Prostate gland (tissue), 2 donors: ENCODE measurements around the gene JADE3. TPM values are rescaled to one million over a fixed set of nuclear protein-coding genes. Genes with fewer than 3 reads are reported as not detected.

Source experiments
- DNase-seq: peaks from one replicate; pipeline ENCODE4 v3.0.0-alpha.2; 2019; ENCODE audit warnings: low spot score
- H3K27ac ChIP-seq, 2 donors: fragments of 200-600 bp; sonication (generic); 2 replicates each; pipeline ENCODE4 v1.5.1; 2017 to 2019
- H3K27me3 ChIP-seq: fragments of 200-600 bp; sonication (generic); replicated peaks from 2 replicates; pipeline ENCODE4 v1.5.1; 2019; ENCODE audit not compliant: insufficient read depth
- H3K36me3 ChIP-seq, 2 donors: fragments of 200-600 bp; sonication (generic); 1 replicate in 1 of 2; 2 replicates in 1 of 2; pipeline versions ENCODE4 v1.5.1 to v1.8.1; 2017 to 2019
- H3K4me1 ChIP-seq: fragments of 200-600 bp; sonication (generic); replicated peaks from 2 replicates; pipeline ENCODE4 v1.5.1; 2019
- H3K4me3 ChIP-seq, 2 donors: fragments of 200-600 bp; sonication (generic); 2 replicates each; pipeline ENCODE4 v1.5.1; 2017 to 2019
- H3K9me3 ChIP-seq: fragments of 200-600 bp; sonication (generic); 2 replicates; pipeline ENCODE4 v1.5.1; 2017
- POLR2A ChIP-seq: fragments of 450-650 bp; IDR thresholded peaks from one replicate; pipeline ENCODE4 v1.6.1; 2016; ENCODE audit warnings: antibody characterized with exemption, mild to moderate bottlenecking
- POLR2AphosphoS5 ChIP-seq: sonication (generic); formaldehyde crosslinking; IDR thresholded peaks from one replicate; pipeline ENCODE4 v1.6.1; 2017; ENCODE audit warnings: antibody characterized with exemption
- WGBS: methylation state at CpG from one replicate; pipeline ENCODE4 v1.1.5; 2018; 5-methylcytosine and 5-hydroxymethylcytosine counted together
- intact Hi-C: fragments of 100-400 bp; cut with DNase I; formaldehyde crosslinking; loops from one replicate; pipeline ENCODE4 v1.14.2; 2022
- total RNA-seq, 2 donors: library from RNA; depleted of rRNA; stranded (reverse); fragments of >200 nt; gene quantifications; one replicate each; pipeline ENCODE4 v1.1.0, GENCODE V29; 2016
- TF ChIP-seq, protein P1 (sequence below), 4 experiments: fragments of 200-600 bp in 2 of 4; fragments of 450-650 bp in 2 of 4; sonication (generic) in 2 of 4; IDR thresholded peaks; 1 replicate in 3 of 4; 2 replicates in 1 of 4; pipeline ENCODE4 v1.5.1; 2016 to 2019; ENCODE audit warnings: antibody characterized with exemption in 4 of 4, mild to moderate bottlenecking in 2 of 4, moderate library complexity in 2 of 4

The JADE3 gene
- total RNA-seq, 2 donors from 2014 or later, result 6.8 to 17.2 TPM

DNA sequence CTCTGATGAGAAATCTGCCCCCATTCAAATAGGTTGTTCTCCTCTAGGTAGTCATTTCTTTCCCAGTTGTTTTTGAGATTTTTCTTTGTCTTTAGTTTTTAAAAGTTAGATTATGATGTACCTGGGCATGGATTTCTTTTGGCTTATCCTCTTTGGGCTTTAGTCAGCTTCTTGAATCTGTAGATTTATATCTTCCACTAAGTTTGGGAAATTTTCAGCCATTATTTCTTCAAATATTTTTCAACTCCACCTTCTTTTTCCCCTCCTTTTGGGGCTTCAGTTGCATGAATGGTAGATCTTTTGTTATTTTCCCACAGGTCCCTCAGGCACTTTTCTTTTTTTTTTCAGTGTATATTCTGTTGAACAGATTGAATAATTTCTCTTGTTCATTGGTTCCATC, 77.3 kb downstream of the JADE3 start:
- Histone ChIP-seq H3K9me3 (no peaks in the 10 kb centered on the region), H3K4me1 (no peaks in the 10 kb centered on the region), H3K27ac (no peak overlapping the region), H3K27me3 (no peaks in the 10 kb centered on the region), H3K4me3 (no peak overlapping the region), H3K36me3 (no peaks in the 10 kb centered on the region)
- intact Hi-C loops, result no loop called here
- no peak for DNase-seq
- TF ChIP-seq POLR2AphosphoS5, result no peak
- no peak for TF ChIP-seq POLR2A
- TF ChIP-seq, protein P1, sequence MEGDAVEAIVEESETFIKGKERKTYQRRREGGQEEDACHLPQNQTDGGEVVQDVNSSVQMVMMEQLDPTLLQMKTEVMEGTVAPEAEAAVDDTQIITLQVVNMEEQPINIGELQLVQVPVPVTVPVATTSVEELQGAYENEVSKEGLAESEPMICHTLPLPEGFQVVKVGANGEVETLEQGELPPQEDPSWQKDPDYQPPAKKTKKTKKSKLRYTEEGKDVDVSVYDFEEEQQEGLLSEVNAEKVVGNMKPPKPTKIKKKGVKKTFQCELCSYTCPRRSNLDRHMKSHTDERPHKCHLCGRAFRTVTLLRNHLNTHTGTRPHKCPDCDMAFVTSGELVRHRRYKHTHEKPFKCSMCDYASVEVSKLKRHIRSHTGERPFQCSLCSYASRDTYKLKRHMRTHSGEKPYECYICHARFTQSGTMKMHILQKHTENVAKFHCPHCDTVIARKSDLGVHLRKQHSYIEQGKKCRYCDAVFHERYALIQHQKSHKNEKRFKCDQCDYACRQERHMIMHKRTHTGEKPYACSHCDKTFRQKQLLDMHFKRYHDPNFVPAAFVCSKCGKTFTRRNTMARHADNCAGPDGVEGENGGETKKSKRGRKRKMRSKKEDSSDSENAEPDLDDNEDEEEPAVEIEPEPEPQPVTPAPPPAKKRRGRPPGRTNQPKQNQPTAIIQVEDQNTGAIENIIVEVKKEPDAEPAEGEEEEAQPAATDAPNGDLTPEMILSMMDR (IDR thresholded peaks at IDR 0.05), result no peak

DNA sequence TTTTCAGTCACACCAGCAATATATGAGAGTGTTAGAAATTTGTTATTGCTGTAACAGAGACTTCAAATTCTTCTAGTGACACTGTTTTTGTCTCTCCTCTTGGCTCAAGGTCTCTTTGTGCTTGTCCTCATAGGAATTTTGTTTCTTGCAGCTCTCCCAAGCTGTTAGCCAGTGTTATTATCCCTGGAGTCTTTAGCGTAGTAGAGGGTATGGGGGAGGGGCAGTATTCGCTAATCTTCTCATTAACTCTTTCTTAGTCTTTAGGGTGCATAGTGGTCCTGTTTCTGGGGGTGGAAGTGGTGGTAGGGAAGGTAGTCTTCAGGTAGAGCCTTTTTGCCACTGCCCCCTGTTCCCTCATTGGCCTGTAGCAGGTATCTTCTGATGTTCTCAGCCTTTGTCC, 79.4 kb downstream of the JADE3 start:
- no peak overlapping the region for H3K4me3 ChIP-seq
- 75% methylated on average over 2 of the region's 2 CpGs for WGBS
- no peaks in the 10 kb centered on the region for H3K36me3 ChIP-seq
- no peaks in the 10 kb centered on the region for H3K4me1 ChIP-seq
- H3K9me3 ChIP-seq, result no peaks in the 10 kb centered on the region
- H3K27me3 ChIP-seq, result no peaks in the 10 kb centered on the region
- no peak for DNase-seq
- H3K27ac ChIP-seq, result no peak overlapping the region
- TF ChIP-seq, protein P1 (IDR thresholded peaks at IDR 0.05), result no peak
- no peak for TF ChIP-seq POLR2A
- intact Hi-C loops, result no loop called here

DNA sequence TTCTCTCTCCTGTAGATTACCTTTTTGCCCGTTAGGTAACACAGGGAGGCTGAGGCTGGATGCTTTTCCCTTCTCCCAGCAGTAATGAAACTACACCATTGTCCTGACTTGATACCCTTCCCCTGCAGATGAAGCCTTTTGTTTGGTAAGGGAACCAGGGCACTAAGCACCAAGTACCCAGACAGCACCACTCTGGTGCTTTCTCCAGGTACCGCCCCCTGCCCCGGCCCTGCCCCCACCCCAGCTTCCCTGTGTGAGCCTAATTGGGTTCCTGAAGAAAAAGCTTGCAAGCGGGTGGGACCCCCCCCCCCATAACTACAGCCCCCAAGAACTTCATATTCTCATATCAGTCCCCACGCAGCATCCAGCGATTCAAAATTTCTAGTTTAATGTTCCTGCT, 79.8 kb downstream of the JADE3 start:
- H3K27ac ChIP-seq, result no peak overlapping the region
- no peak overlapping the region for H3K4me3 ChIP-seq
- no peaks in the 10 kb centered on the region for H3K4me1 ChIP-seq
- 98% methylated on average over 4 of the region's 6 CpGs for WGBS
- intact Hi-C loops, result no loop called here
- H3K36me3 ChIP-seq, result no peaks in the 10 kb centered on the region
- TF ChIP-seq POLR2AphosphoS5, result no peak
- no peak for TF ChIP-seq POLR2A
- TF ChIP-seq, protein P1 (IDR thresholded peaks at IDR 0.05), result no peak
- no peak for DNase-seq
- no peaks in the 10 kb centered on the region for H3K27me3 ChIP-seq
- H3K9me3 ChIP-seq, result no peaks in the 10 kb centered on the region

DNA sequence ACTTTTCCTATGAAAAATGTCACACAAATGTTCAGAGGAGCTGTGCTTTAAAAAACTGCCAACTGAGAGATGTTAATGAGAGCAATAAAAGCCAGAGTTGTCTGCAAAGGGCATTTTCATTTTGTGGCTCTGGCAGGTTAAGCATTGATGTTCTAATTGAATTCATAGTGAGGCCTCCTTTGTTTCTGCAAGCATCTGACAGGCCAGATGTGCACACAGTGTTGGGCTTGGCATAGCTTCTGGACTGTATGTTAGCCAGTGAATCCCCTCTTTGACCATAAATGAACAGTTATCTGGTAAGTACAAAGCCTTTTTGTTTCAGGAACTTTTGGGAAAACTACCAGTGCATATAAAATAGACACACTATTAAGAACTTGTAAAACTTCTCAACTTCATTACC, 81.9 kb downstream of the JADE3 start:
- Histone ChIP-seq H3K4me3 (no peak overlapping the region), H3K27me3 (no peaks in the 10 kb centered on the region), H3K9me3 (no peaks in the 10 kb centered on the region), H3K4me1 (no peaks in the 10 kb centered on the region), H3K36me3 (no peaks in the 10 kb centered on the region), H3K27ac (no peak overlapping the region)
- intact Hi-C loops, result no loop called here
- DNase-seq, result no peak
- TF ChIP-seq POLR2A (no peak), POLR2AphosphoS5 (no peak)
- TF ChIP-seq, protein P1 (IDR thresholded peaks at IDR 0.05), result no peak

DNA sequence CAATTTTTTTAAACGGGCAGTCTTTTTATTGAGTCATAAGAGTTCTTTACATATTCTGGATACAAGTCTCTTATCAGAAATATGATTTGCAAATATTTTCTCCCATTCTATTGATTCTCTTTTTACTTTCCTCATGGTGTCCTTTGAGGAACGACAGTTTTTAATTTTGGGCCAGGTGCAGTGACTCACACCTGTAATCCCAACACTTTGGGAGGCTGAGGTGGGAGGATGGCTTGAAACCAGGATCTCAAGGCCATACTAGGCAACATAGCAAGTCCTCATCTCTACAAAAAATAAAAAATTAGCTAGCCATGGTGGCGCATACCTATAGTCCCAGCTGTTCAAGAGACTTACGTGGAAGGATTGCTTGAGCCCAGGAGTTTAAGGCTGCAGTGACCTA, 99.9 kb downstream of the JADE3 start:
- no peak for TF ChIP-seq POLR2A
- TF ChIP-seq, protein P1 (IDR thresholded peaks at IDR 0.05), result no peak
- TF ChIP-seq POLR2AphosphoS5, result no peak
- intact Hi-C loops, result no loop called here
- Histone ChIP-seq H3K9me3 (no peaks in the 10 kb centered on the region), H3K27me3 (no peaks in the 10 kb centered on the region), H3K36me3 (no peaks in the 10 kb centered on the region), H3K4me1 (no peaks in the 10 kb centered on the region), H3K4me3 (no peak overlapping the region), H3K27ac (no peak overlapping the region)
- 86% methylated on average over 4 of the region's 4 CpGs for WGBS
- DNase-seq, result no peak
